ENCODE results near the gene CDK14. TPM values are rescaled to one million over a fixed set of nuclear protein-coding genes. Genes with fewer than 3 reads are reported as not detected.

The CDK14 gene
- total RNA-seq, 1 donor from 2014 or later, result 64.6 TPM

- H3K4me3 Mint-ChIP-seq, result no peak overlapping the region
Observed at GRCh38 chr7:91041901-91042484, 445.9 kb downstream of the CDK14 start.

GRCh38 chr7:91043186-91043585 lies 447.1 kb downstream of the CDK14 start:
- Mint-ChIP-seq H3K27ac (no peak overlapping the region), H3K36me3 (peaks cover 6% of the 10 kb centered on the region), H3K27me3 (ENCODE audit: low read depth) (no peaks in the 10 kb centered on the region), H3K9me3 (no peaks in the 10 kb centered on the region), H3K4me3 (no peak overlapping the region), H3K4me1 (peaks cover 15% of the 10 kb centered on the region)
- no peak for TF ChIP-seq CTCF (IDR thresholded peaks at IDR 0.05; ENCODE audit: unreplicated experiment)
- no peak for DNase-seq (ENCODE audit: low spot score in 2 of 2, unreplicated experiment in 2 of 2)

More at GRCh38 chr7:91041901-91042484, 445.9 kb downstream of the CDK14 start:
- Mint-ChIP-seq H3K4me1 (peaks cover 15% of the 10 kb centered on the region), H3K27me3 (ENCODE audit: low read depth) (no peaks in the 10 kb centered on the region), H3K36me3 (peaks cover 6% of the 10 kb centered on the region), H3K27ac (no peak overlapping the region), H3K9me3 (no peaks in the 10 kb centered on the region)
- DNase-seq (ENCODE audit: low spot score in 2 of 2, unreplicated experiment in 2 of 2), result no peak
- no peak for TF ChIP-seq CTCF (IDR thresholded peaks at IDR 0.05; ENCODE audit: unreplicated experiment)

- H3K4me3 Mint-ChIP-seq, result no peak overlapping the region
Observed at GRCh38 chr7:91043924-91044645, 448.0 kb downstream of the CDK14 start.

GRCh38 chr7:91045606-91046005 lies 449.5 kb downstream of the CDK14 start:
- Mint-ChIP-seq H3K9me3 (no peaks in the 10 kb centered on the region), H3K4me3 (no peak overlapping the region), H3K27me3 (ENCODE audit: low read depth) (no peaks in the 10 kb centered on the region), H3K36me3 (peaks cover 4% of the 10 kb centered on the region), H3K27ac (no peak overlapping the region), H3K4me1 (peaks cover 15% of the 10 kb centered on the region)
- no peak for DNase-seq (ENCODE audit: low spot score in 2 of 2, unreplicated experiment in 2 of 2)
- no peak for TF ChIP-seq CTCF (IDR thresholded peaks at IDR 0.05; ENCODE audit: unreplicated experiment)

More at GRCh38 chr7:91043924-91044645, 448.0 kb downstream of the CDK14 start:
- Mint-ChIP-seq H3K27ac (no peak overlapping the region), H3K27me3 (ENCODE audit: low read depth) (no peaks in the 10 kb centered on the region), H3K9me3 (no peaks in the 10 kb centered on the region), H3K4me1 (peaks cover 15% of the 10 kb centered on the region), H3K36me3 (peaks cover under 1% of the 10 kb centered on the region)
- no peak for TF ChIP-seq CTCF (IDR thresholded peaks at IDR 0.05; ENCODE audit: unreplicated experiment)
- DNase-seq (ENCODE audit: low spot score in 2 of 2, unreplicated experiment in 2 of 2), result no peak

- DNase-seq (ENCODE audit: low spot score in 2 of 2, unreplicated experiment in 2 of 2), result no peak
- H3K4me3 Mint-ChIP-seq, result no peak overlapping the region
- H3K27me3 Mint-ChIP-seq (ENCODE audit: low read depth), result no peaks in the 10 kb centered on the region
- TF ChIP-seq CTCF (IDR thresholded peaks at IDR 0.05; ENCODE audit: unreplicated experiment), result peak; percentile 52
- H3K9me3 Mint-ChIP-seq, result no peaks in the 10 kb centered on the region
- H3K36me3 Mint-ChIP-seq, result peaks cover 4% of the 10 kb centered on the region
- peaks cover 10% of the 10 kb centered on the region for H3K4me1 Mint-ChIP-seq
- no peak overlapping the region for H3K27ac Mint-ChIP-seq
Observed at GRCh38 chr7:91046322-91047089, 450.4 kb downstream of the CDK14 start.
